Measurements from ENCODE around the gene PPP2R5B. TPM values are rescaled to one million over a fixed set of nuclear protein-coding genes. Genes with fewer than 3 reads are reported as not detected.

The PPP2R5B gene
- total RNA-seq, 2 experiments from 2014 or later: 20.2 to 21.2 TPM

DNA sequence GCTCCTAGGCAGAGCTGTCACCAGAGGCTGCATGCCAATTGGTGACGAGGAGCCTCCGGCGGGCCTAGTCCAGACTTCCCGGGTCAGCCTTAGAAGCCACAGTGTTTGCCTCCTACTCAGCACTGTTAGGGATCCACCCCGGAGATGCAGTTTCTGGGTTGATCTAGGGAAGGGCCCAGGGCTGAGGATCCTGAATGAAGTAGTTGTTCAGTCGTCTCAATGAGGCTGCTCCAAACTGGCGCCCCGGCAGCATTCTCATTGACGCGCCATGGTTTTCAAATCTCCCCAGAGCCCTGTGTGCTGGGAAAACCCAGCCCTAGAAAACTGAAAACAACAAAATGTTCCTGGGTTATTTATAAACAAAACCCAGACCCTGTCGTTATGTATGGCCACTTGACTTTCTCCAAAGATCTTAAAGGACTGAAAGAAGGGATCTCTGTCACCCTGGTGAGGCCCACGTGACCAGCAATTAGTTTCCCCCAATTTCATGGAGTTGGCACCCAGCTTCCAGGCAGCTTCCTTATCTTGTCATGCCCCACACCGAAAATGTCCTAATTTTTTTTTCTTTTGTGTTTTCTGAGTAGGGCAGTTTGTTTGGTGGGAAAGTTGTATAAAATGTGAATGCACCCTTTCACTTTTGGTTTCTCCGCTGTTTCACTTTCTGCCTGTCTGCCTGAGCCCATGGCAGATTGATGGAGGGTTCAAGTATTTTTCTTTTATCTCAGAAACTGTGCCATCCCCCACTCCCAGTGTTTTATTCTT lies 44.1 kb upstream of the PPP2R5B start:
- peaks cover 65% of the 10 kb centered on the region for H3K4me1 Mint-ChIP-seq (ENCODE audit: low read depth)
- intact Hi-C loops (cut with micrococcal nuclease): no loop called here
- no peaks in the 10 kb centered on the region for H3K27me3 Mint-ChIP-seq
- DNase-seq (no peak), ATAC-seq (no peak)
- ChIA-PET CTCF (interaction anchor here (1.7 to 29.9 kb wide), 2 partner anchors 24 to 70 kb away, joined by 3 to 1168 read pairs; partner anchors contain the start of genes CDC42BPG and MEN1), POLR2A (interaction anchor here (0.6 to 14.9 kb wide), 2 partner anchors 23 to 82 kb away, joined by 3 to 768 read pairs; no protein-coding TSS in a partner anchor)
- peaks cover 20% of the 10 kb centered on the region for H3K36me3 Mint-ChIP-seq (ENCODE audit: low read depth)
- TF ChIP-seq, protein P1, sequence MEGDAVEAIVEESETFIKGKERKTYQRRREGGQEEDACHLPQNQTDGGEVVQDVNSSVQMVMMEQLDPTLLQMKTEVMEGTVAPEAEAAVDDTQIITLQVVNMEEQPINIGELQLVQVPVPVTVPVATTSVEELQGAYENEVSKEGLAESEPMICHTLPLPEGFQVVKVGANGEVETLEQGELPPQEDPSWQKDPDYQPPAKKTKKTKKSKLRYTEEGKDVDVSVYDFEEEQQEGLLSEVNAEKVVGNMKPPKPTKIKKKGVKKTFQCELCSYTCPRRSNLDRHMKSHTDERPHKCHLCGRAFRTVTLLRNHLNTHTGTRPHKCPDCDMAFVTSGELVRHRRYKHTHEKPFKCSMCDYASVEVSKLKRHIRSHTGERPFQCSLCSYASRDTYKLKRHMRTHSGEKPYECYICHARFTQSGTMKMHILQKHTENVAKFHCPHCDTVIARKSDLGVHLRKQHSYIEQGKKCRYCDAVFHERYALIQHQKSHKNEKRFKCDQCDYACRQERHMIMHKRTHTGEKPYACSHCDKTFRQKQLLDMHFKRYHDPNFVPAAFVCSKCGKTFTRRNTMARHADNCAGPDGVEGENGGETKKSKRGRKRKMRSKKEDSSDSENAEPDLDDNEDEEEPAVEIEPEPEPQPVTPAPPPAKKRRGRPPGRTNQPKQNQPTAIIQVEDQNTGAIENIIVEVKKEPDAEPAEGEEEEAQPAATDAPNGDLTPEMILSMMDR (IDR thresholded peaks at IDR 0.05): no peak
- H3K4me3 Mint-ChIP-seq: peak overlapping the region; percentile 99
- peak overlapping the region; percentile 96 for H3K27ac Mint-ChIP-seq
- no peaks in the 10 kb centered on the region for H3K9me3 Mint-ChIP-seq

GRCh38 chr11:64881476-64881875 lies 43.0 kb upstream of the PPP2R5B start:
- H3K4me3 Mint-ChIP-seq: no peak overlapping the region
- TF ChIP-seq, protein P1 (IDR thresholded peaks at IDR 0.05): no peak
- H3K27me3 Mint-ChIP-seq: no peaks in the 10 kb centered on the region
- intact Hi-C loops (cut with micrococcal nuclease): no loop called here
- ChIA-PET POLR2A (interaction anchor here (0.6 to 14.9 kb wide), 2 partner anchors 24 to 38 kb away, joined by 3 to 768 read pairs; no protein-coding TSS in a partner anchor), CTCF (interaction anchor here (1.0 to 29.9 kb wide), 2 partner anchors 9 to 25 kb away, joined by 4 to 1168 read pairs; partner anchors contain the start of gene CDC42BPG)
- ATAC-seq: no peak
- no peaks in the 10 kb centered on the region for H3K9me3 Mint-ChIP-seq
- H3K27ac Mint-ChIP-seq: peak overlapping the region; percentile 52
- H3K36me3 Mint-ChIP-seq (ENCODE audit: low read depth): peaks cover 10% of the 10 kb centered on the region
- H3K4me1 Mint-ChIP-seq (ENCODE audit: low read depth): peaks cover 64% of the 10 kb centered on the region
- DNase-seq: no peak

DNA sequence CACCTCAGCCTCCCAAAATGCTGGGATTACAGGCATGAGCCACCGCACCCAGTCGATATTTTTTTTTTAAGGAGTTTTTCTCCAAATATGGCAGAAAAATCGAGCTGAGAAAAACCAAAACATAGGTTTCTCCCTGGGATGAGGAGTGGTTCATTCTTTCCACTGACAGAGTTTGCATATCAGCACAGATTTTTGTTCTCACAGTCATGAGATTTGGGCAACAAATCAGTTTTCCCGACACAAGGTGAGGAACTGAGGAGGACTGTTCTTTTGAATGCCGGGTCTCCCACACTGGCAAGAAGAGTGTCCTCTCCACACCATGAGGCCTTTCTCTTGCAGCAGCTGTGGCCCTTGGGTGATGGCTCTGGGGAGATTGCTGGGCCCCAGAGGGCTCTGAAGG lies 42.2 kb upstream of the PPP2R5B start:
- Mint-ChIP-seq H3K9me3 (no peaks in the 10 kb centered on the region), H3K27me3 (no peaks in the 10 kb centered on the region), H3K4me1 (ENCODE audit: low read depth) (peaks cover 60% of the 10 kb centered on the region), H3K36me3 (ENCODE audit: low read depth) (peaks cover 3% of the 10 kb centered on the region), H3K4me3 (no peak overlapping the region), H3K27ac (no peak overlapping the region)
- ChIA-PET CTCF (interaction anchor here (0.7 to 29.9 kb wide), 3 partner anchors 12 to 36 kb away, joined by 3 to 1168 read pairs (median 3); partner anchors contain the start of gene CDC42BPG), POLR2A (interaction anchor here (0.6 to 14.9 kb wide), 2 partner anchors 24 to 82 kb away, joined by 3 to 768 read pairs; no protein-coding TSS in a partner anchor)
- DNase-seq: no peak
- intact Hi-C loops (cut with micrococcal nuclease): no loop called here
- TF ChIP-seq, protein P1 (IDR thresholded peaks at IDR 0.05): no peak
- ATAC-seq: no peak

DNA sequence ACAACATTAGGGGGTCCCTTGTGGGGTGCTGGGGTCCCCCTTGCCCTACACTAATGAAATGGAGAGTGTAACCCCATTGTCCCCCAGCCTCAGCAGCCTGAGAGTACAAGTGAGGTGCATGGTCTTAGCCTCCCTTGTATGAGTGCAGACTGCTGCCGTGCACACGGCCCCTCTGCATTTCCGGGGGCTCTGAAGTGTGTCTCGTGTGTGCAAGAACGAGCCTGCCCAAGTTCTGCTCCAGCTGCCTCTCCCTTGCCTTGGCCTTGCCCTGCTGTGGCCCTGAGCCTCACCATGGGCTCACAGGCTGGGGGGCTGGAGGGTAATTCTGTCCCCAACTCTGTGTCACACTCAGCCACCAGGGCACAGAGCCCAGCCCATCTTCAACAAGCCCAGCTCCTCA lies 40.9 kb upstream of the PPP2R5B start:
- CTCF ChIA-PET: interaction anchor here (0.9 to 29.9 kb wide), 2 partner anchors 9 to 27 kb away, joined by 3 to 1168 read pairs; partner anchors contain the start of gene CDC42BPG
- no peaks in the 10 kb centered on the region for H3K9me3 Mint-ChIP-seq
- H3K27ac Mint-ChIP-seq: no peak overlapping the region
- no peaks in the 10 kb centered on the region for H3K36me3 Mint-ChIP-seq (ENCODE audit: low read depth)
- TF ChIP-seq, protein P1 (IDR thresholded peaks at IDR 0.05): no peak
- peaks cover 69% of the 10 kb centered on the region for H3K4me1 Mint-ChIP-seq (ENCODE audit: low read depth)
- no peak for DNase-seq
- no peak overlapping the region for H3K4me3 Mint-ChIP-seq
- intact Hi-C loops (cut with micrococcal nuclease): no loop called here
- no peak for ATAC-seq
- POLR2A ChIA-PET: interaction anchor here (0.8 to 14.9 kb wide), 2 partner anchors 26 to 40 kb away, joined by 4 to 768 read pairs; no protein-coding TSS in a partner anchor
- H3K27me3 Mint-ChIP-seq: no peaks in the 10 kb centered on the region
